Measurements from ENCODE around the gene PTPRK.

Gene PTPRK

GRCh38 chr6:127951172-127951917, 569.1 kb downstream of the PTPRK start:
- no peak overlapping the region for H3K4me3 ChIP-seq (replicated peaks in 1 of 2; ENCODE audit: low read depth in 2 of 2, low read length in 2 of 2)

GRCh38 chr6:127950566-127951145, 569.7 kb downstream of the PTPRK start:
- H3K4me3 ChIP-seq (replicated peaks in 1 of 2; ENCODE audit: low read depth in 2 of 2, low read length in 2 of 2): no peak overlapping the region
- no peak for TF ChIP-seq CTCF (IDR thresholded peaks at IDR 0.05; ENCODE audit: low read depth, low read length)
- no peak for DNase-seq (ENCODE audit: low read depth in 2 of 2)

More at GRCh38 chr6:127951172-127951917, 569.1 kb downstream of the PTPRK start:
- DNase-seq (ENCODE audit: low read depth in 2 of 2): no peak
- no peak for TF ChIP-seq CTCF (IDR thresholded peaks at IDR 0.05; ENCODE audit: low read depth, low read length)

GRCh38 chr6:127949251-127949650, 571.1 kb downstream of the PTPRK start:
- no peak for DNase-seq (ENCODE audit: low read depth in 2 of 2)
- TF ChIP-seq CTCF (IDR thresholded peaks at IDR 0.05; ENCODE audit: low read depth, low read length): no peak
- no peak overlapping the region for H3K4me3 ChIP-seq (replicated peaks in 1 of 2; ENCODE audit: low read depth in 2 of 2, low read length in 2 of 2)

GRCh38 chr6:127946388-127946787, 574.0 kb downstream of the PTPRK start:
- DNase-seq (ENCODE audit: low read depth in 2 of 2): no peak
- TF ChIP-seq CTCF (IDR thresholded peaks at IDR 0.05; ENCODE audit: low read depth, low read length): no peak
- H3K4me3 ChIP-seq (replicated peaks in 1 of 2; ENCODE audit: low read depth in 2 of 2, low read length in 2 of 2): no peak overlapping the region

- no peak overlapping the region for H3K4me3 ChIP-seq (replicated peaks in 1 of 2; ENCODE audit: low read depth in 2 of 2, low read length in 2 of 2)
- no peak for TF ChIP-seq CTCF (IDR thresholded peaks at IDR 0.05; ENCODE audit: low read depth, low read length)
- no peak for DNase-seq (ENCODE audit: low read depth in 2 of 2)
Observed at GRCh38 chr6:127945434-127946097, 574.8 kb downstream of the PTPRK start.

GRCh38 chr6:127941228-127941627, 579.2 kb downstream of the PTPRK start:
- H3K4me3 ChIP-seq (replicated peaks in 1 of 2; ENCODE audit: low read depth in 2 of 2, low read length in 2 of 2): no peak overlapping the region
- DNase-seq (ENCODE audit: low read depth in 2 of 2): no peak
- no peak for TF ChIP-seq CTCF (IDR thresholded peaks at IDR 0.05; ENCODE audit: low read depth, low read length)

Measured in cardiac fibroblast (primary cell).